ENCODE results near the gene CCDC141. TPM values are rescaled to one million over a fixed set of nuclear protein-coding genes. Genes with fewer than 3 reads are reported as not detected.

CCDC141 gene
- total and polyA plus RNA-seq, 2 donors (not counting 3 experiments of a cell fraction or from before 2014, with no cell fraction given): not detected

DNA sequence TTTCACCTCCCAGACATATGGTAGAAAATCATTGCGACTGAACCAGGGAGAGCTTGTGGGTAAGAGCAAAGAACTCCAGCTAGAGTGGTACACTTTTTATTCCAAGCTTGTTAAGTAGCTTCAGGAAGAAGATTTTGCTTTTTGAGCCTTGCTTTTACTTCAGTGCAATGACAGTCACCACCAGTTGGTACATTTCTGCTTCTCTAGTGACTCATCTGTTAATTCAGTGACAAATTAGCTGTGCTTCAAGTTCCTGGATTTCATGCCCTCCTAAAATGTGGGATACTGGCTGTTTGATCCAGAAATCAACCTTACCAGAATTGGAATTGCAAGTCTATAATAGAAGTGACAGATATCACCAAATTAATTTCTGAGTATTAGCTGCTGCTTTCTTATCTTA, 125.1 kb downstream of the CCDC141 start:
- H3K4me2 ChIP-seq (ENCODE audit: insufficient read depth, low read length): no peak overlapping the region
- DNase-seq (ENCODE audit: low read depth, low spot score) (no peak), FAIRE-seq (no peak)
- H3K79me2 ChIP-seq (ENCODE audit: control insufficient read depth, insufficient read depth, low read length): no peaks in the 10 kb centered on the region
- H3K4me3 ChIP-seq (replicated peaks in 1 of 3; ENCODE audit: insufficient read depth in 1 of 3, low read depth in 1 of 3, low read length in 3 of 3): no peak overlapping the region
- H3K27ac ChIP-seq (ENCODE audit: insufficient read depth, low read depth, low read length): no peak overlapping the region
- H2AFZ ChIP-seq (ENCODE audit: low read depth, low read length): no peak overlapping the region
- dilution Hi-C loops (cut with MboI; ENCODE audit: extremely low pct_ligation_motif_present, low sequenced_read_pairs) (loop anchor here (25.0 kb wide), 1 partner anchor 113 kb away; the partner anchor contains the start of gene TTN), intact Hi-C loops (cut with micrococcal nuclease) (no loop called here)
- ChIA-PET POLR2A (no interaction called here), CTCF (interaction anchor here (1.4 kb wide), 1 partner anchor 9 kb away, joined by 4 read pairs; no protein-coding TSS in a partner anchor)
- TF ChIP-seq GATA2 (IDR thresholded peaks at IDR 0.05; ENCODE audit: insufficient read depth, insufficient read length, low read depth, low read length) (no peak), FOS (IDR thresholded peaks at IDR 0.05; ENCODE audit: borderline replicate concordance, insufficient read depth, low read length) (no peak), EZH2 (IDR thresholded peaks at IDR 0.05; ENCODE audit: borderline replicate concordance, low read depth, low read length, severe bottlenecking) (no peak), MAX (IDR thresholded peaks at IDR 0.05; ENCODE audit: insufficient read depth, insufficient read length) (no peak), CTCF (IDR thresholded peaks at IDR 0.05; ENCODE audit: extremely low read depth in 1 of 2, insufficient read depth in 1 of 2, low read depth in 1 of 2, low read length in 2 of 2) (no peak), POLR2AphosphoS5 (IDR thresholded peaks at IDR 0.05; ENCODE audit: insufficient read depth, low read depth, low read length) (no peak), MYC (IDR thresholded peaks at IDR 0.05; ENCODE audit: low read depth, low read length) (no peak), POLR2A (IDR thresholded peaks at IDR 0.05; ENCODE audit: low read depth, low read length) (no peak), JUN (IDR thresholded peaks at IDR 0.05; ENCODE audit: borderline replicate concordance, insufficient read depth, insufficient read length, low read depth) (no peak)
- no peaks in the 10 kb centered on the region for H3K36me3 ChIP-seq (ENCODE audit: control insufficient read depth in 2 of 2, extremely low read depth in 1 of 2, insufficient read depth in 2 of 2, low read length in 2 of 2)
- no peaks in the 10 kb centered on the region for H4K20me1 ChIP-seq (replicated peaks; ENCODE audit: control insufficient read depth, extremely low read depth, insufficient read depth, low read length)
- H3K9ac ChIP-seq (replicated peaks; ENCODE audit: extremely low read depth, insufficient read depth, low read length): no peak overlapping the region
- H3K4me1 ChIP-seq (ENCODE audit: control insufficient read depth, extremely low read depth, insufficient read depth, low read length): no peaks in the 10 kb centered on the region
- no peaks in the 10 kb centered on the region for H3K9me1 ChIP-seq (replicated peaks; ENCODE audit: control insufficient read depth, extremely low read depth, insufficient read depth, low read length)
- peaks cover 5 to 16% of the 10 kb centered on the region in 2 experiments for H3K27me3 ChIP-seq (ENCODE audit: control insufficient read depth in 2 of 2, insufficient read depth in 2 of 2, low read length in 2 of 2)
- no peaks in the 10 kb centered on the region for H3K9me3 ChIP-seq (replicated peaks; ENCODE audit: control insufficient read depth, insufficient read depth, low read length)
- BruUV-seq (replicated peaks): no TSS peak

All from endothelial cell of umbilical vein (primary cell).